GM19025 (cell line): ENCODE data around the gene SEC63.
"Not testable (repeated sequence)": the region's sequence is repeated elsewhere in the genome, so short reads cannot be mapped to it uniquely, and the experiment has no call there.

Experiments used
- ATAC-seq: cut with Tn5 transposase; IDR thresholded peaks from one replicate; pipeline ENCODE4 v1.9.1; 2021; ENCODE audit warnings: mild to moderate bottlenecking, low read depth, moderate library complexity; ENCODE audit not compliant: unreplicated experiment

SEC63 gene

DNA sequence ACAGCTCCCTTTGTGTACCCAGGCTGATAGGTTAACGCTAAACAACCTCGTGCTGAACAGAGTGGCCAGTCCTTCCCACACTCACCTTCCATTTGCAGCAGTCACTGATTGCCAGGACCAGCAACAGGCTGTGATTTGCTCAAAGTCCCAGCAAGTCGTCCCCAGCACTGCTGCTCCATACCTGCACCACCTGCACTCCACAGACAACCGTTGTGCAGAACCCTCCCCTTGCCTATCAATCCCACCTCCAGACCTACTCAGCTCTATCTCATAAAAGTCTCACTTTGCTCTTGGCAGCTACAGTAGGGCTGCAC lies 90.7 kb downstream of the SEC63 start:
- ATAC-seq = no peak

DNA sequence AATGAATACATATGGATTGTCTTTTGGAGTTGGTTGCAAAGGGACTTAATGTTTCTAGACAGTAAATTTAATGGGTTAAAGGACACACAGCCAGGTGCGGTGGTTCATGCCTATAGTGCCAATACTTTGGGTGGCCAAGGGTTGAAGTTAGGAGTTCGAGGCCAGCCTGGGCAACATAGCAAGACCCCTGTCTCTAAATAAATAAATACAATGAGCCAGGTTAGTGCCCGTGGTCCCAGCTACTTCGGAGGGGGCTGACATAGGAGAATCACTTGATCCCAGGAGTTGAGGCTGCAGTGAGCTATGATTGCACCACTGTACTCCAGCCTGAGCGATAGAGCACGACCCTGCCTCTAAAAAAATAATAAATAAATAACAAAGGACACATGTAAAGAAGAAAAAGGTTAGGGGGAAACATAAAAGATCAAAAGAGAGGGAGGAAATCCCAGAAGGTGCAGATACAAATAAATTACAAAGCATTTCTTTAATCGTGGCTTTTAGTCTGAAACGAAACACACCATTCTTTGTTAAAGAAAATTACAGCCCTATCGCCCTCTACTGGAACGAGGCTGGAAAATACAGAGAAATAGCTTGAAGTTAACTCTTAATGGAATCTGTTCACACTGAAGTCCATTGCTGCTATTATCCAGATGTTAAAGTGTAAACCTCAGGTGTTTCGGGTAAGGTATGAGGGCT lies 91.3 kb downstream of the SEC63 start:
- no peak for ATAC-seq

DNA sequence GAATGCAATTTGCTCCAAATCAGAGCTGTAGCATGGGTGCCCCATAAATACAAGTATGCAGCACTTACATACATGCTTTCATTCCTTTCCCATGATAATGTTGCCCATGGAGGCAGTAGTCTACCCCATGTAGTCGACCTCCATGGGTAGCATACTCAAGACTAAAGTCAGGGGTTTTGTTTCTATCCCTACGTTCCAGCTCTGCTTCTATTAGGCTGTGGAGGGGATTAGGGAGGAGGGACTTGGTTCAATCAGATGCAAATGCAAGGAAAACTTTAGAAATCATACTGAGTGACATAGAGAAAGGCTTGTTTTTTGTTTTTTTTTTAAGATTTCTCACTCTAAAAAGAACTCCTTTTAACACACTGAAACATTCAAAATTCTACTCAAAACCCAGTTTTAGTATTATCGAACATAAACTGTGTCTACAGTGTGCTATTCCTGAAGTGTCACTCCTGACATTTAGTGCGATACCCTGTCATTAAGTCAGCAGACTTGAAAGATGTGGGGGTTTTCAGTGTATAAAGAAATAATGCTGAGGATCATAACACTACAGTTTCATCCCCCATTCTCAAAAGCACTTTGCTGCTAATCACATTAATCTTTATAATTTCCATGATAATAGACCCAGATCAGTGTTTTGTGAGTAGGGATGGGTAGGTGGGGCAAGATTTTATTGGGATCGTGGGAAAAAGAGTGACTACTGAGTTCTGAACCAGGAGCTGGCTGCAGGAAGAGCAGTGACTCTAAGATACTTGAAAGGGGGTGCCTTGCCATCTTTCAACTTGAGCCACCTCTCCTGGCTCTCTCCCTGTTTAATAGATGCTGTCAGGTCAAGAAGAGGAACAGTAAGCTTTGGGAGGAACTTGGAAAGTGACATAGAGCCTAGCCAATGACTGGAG lies 93.5 kb downstream of the SEC63 start:
- no peak for ATAC-seq

DNA sequence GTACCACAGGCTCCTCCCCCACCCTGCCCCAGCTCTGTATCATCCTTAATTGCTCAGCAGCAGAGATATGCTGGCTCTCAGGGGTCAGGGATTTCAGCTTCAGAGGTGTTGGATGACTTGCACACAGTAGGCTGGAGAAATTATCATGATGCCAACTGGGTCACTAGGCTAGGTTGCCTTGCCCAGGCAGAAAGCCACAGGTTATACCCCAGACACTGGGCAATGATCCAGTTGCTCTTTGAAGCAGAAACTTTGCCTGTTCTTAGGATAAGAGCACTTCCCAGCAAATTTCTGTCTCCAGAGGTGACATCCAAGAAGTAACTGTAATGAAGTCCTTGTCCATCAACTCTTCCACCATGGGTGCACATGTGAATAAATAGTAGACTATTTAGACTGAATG lies 95.6 kb downstream of the SEC63 start:
- no peak for ATAC-seq

DNA sequence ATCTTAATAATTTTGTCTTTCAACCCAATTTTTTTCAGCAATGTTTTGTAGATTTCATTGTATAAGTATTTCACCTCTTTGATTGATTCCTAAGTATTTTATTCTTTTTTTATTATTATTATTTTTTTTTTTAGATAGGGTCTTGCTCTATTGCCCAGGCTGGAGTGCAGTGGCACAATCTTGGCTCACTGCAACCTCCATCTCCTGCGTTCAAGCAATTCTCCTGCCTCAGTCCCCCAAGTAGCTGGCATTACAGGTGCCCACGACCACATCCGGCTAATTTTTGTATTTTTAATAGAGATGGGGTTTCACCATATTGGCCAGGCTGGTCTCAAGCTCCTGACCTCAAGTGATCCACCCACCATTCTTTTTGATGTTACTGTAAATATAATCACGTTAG lies 97.0 kb downstream of the SEC63 start:
- ATAC-seq = not testable (repeated sequence)

DNA sequence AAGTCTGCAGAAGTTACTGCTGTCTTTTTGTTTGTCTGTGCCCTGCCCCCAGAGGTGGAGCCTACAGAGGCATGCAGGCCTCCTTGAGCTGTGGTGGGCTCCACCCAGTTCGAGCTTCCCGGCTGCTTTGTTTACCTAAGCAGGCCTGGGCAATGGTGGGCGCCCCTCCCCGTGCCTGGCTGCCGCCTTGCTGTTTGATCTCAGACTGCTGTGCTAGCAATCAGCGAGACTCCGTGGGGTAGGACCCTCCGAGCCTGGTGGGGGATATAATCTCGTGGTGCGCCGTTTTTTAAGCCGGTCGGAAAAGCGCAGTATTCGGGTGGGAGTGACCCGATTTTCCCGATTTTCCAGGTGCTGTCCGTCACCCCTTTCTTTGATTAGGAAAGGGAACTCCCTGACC lies 97.9 kb downstream of the SEC63 start:
- not testable (repeated sequence) for ATAC-seq

DNA sequence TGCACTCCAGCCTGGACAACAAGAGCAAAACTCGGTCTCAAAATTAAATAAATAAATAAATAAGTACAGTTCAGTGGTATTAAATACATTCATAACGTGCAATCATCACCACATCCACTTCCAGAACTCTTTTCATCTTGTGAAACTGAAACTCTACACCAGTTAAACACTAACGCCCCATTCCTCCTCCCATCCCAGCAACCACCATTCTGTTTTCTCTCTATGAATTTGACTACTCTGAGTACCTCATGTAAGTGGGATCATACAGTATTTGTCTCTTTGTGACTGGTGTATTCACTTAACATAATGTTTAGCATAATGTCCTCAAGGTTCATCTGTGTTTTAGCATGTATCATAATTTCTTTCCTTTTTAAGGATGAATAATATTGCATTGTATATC lies 104.8 kb downstream of the SEC63 start:
- no peak for ATAC-seq

DNA sequence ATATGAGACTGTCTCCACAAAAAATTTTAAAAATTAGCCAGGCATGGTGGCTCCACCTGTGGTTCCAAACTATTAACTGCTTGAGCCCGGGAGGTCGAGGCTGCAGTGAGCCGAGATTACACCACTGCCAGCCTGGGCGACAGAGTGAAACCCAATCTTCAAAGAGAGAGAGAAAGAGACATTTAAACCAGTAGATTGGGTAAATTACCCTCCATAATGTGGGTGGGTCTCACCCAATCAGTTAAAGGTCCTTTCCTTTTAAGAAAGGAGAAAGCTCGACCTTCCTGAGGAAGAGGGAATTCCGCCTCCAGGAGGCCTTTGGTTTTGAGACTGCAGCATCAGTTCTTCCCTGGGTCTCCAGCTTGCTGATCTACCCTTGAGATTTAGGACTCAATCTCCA lies 108.7 kb downstream of the SEC63 start:
- ATAC-seq = no peak

DNA sequence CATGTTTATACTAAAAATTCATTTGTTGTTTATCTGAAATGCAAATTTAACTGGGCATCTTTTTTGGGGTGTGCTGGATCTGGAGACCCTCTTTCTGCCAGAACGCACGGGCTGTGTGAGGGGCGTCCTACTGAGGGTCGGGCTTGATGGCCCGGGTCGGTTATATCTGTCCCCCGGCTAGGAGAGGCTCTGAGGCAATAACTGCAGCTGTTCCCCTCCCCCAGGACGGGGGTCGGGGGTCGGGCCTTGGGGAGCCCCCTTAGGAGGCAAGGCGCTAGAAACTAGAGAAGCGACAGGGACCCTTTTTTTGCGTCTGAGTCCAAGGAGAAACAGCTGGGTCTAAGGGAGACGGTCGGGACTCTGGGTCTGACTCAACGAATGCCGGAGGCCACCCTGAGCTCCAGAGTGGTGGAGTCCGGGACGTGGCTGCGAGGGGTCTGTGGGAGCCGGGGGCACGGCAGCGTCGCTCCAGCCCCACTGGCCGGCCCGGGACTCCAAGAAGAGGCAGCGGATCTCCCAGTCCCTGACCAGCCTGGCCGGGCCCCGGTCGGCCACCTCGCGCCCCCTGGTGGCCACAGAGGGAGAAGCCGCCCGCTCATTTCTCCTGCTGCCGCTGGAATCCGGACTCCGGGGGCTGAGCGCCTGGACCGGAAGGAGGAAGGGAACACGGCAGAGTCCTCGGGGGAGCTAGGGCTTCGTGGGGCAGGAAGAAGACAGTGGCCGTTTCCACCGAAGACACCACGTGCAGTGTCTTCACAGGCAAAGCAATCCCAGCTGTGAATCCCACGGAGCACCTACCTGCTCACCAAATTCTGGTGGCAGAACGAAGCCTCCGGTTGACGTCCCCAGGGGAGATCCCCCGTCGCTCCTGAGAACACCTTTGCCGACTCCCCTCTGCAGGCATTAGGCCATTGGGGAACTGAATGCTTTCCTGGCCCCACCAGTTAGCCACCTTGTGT lies 109.9 kb downstream of the SEC63 start:
- ATAC-seq = peak; percentile 61

DNA sequence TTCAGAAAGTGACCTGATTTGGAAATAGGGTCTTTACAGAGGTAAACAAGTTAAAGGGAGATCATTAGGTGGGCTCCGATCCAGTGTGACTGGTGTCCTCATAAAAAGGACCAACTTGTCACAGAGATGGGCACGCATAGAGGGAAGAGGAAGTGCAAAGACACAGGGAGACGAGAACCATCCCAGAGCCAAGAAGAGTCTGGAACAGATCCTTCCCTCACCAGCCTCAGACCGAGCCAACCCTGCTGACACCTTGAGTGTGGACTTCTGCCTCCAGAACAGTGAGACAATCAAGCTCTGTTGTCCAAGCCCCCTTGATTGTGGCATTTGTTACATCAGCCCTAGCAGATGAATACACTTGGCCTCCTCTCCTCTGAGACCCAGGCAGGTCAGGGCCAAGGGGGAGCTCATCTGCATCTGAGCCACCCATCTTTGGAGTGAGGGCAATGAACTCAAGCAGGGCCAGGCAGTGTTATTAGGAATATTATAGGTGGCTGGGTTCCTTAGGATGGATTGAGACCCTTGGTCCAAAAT lies 111.7 kb downstream of the SEC63 start:
- no peak for ATAC-seq

DNA sequence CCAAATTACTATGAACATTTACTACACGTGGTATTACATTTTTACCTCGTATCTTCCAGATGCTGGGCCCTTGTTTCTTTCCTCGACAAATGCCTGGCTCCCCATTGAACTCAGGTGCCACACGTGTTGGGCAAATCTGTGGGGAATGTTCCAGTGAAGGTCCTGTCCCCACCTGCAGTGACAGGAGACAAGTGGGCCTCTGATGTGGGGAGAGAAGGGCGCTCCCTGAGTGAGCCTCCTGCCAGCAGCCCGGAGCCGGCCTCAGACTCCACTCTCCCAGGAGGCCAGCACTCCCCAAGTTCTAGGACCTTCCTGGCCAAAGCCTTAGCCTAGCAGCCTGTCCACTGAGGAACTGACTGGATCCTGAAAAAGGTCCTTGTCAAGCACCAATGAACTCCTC lies 112.2 kb downstream of the SEC63 start:
- no peak for ATAC-seq

DNA sequence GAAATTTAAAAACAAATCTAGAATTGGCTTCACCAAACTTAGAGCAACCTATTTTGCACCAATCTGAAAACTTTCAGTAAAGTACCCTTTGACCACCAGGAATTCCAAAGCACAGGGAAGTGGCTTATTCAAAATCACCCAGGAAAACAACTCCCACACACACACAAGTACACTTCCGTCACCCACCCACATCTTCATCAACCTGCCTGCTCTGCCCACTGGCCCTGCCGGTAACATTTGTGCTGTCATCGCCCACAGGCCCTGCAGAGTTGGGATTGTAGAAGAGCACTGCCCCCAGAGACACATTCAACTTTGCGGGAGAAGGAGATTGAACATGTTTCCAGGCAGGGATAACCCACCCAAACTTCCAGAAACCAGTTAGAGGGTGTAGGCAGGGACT lies 114.6 kb downstream of the SEC63 start:
- no peak for ATAC-seq

DNA sequence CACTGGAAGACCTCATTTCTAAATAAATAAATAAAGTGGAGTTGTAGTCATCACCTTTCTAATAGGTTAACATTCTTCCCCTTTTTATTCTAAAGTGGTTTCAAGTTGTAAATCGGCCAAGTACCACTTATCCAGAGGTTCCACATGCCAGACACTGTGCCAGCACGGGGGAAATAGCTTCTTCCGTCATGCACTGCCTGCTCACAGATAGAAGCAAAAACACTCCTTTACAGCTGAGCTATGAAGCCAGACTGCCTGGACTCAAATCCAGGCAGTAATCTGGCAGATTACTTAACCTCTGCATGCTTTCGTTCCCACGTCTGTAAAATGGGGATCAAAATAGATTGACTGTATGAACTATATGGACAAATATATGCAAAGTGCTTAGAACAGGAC lies 116.7 kb downstream of the SEC63 start:
- ATAC-seq = no peak

DNA sequence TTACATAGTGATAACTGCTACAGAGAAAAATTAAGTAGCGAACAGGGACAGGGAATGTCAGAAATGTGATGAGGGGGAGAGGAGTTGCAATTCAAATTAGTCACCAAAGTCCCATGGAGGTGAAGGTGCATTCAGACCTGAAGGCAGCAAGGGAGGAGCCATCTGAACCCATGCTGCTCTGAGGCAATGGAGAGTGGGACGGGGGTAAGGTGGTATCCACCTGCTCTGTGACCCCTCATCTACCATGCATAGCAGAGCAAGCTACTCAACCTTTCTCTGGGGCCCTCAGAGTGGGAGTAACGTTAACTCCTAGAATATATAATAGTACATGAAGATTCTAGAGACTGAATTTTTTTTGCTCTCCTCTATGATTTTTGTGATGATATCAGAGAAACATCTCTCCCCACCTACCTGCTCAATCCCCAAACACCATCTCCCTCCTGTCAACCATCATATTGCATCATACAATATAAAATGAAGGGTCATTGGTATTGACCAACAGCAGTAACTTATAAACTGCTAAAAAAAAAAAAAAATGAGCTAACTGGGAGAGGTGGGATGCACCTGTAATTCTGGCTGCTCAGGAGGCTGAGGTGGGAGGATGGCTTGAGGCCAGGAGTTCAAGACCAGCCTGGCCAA lies 117.3 kb downstream of the SEC63 start:
- no peak for ATAC-seq

DNA sequence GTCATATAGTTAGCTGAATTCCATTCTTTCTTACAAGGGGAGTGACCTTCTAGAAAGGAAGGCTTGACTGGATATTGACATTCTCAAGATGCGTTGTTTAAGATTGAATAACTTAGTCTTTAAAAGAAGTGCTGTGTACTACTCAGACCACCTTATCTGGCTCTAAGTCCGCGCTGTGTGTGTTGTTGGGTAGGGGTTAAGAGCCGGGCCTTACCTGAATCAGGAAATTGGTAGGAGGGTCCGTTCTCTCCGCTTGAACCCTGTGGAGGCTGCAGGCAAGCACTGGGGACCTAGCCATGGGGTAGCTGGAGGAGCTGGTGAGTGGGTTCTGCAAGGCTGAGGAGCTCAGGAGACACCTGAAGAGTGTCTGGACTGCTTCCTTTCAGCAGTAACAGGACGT lies 124.9 kb downstream of the SEC63 start:
- no peak for ATAC-seq

DNA sequence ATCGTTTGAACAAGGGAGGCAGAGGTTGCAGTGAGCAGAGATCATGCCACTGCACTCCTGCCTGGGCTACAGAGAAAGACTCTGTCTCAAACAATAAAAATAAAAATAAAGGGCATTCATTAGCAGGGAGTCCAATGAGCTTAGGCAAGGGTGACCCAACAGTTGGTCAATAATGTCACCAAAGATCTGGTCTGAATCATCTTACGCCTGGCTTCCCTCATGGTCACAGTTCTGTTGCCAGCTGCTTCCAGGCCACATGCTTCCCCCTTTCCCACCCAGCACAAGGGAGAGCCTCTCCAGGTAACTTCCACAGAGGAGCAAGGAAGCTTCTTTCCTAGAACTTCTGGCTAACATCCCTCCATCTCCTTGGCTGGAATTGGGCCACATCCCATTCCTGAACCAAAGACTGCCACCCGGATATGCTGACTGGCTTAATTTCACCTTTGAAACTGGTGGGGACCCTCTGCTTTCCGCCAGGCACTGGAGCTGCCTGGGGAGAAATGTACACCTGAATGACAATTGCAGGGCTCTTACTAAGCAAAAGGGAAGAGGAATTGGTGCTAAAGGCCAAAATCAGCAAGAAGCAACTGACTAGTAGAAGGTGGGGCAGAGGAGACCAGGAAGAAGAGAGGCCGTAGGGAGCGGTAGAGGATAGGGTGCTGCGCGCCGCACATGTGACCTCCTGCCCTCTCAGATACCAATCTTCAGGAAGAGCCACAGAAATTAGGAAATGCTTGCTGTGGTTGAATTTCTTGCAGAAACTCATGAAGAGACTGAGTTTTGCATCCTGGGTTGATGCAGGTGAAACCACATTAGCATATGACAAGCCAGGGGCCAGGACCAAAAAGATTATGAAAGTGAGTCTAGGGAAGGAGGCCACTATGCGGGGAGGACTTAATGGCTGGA lies 125.6 kb downstream of the SEC63 start:
- ATAC-seq = no peak

DNA sequence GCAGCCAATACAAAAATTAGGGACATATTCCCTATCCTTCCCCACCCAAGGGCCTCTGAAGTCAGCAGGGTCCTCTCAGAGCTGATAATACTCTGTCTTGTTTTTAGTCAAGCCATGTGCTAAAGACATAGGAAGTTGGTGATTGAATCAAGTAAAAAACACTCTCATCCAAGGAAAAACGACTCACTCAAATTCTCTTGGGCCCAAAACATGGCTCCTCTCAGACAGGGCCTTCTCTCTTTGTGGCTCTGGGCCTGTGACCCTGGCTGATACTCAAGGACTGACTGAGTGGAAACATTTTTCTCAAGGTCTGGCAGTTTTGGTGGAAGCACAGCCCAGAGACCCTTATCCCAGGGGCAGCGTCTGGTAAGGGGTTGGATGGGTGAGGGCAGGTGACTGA lies 127.9 kb downstream of the SEC63 start:
- no peak for ATAC-seq

DNA sequence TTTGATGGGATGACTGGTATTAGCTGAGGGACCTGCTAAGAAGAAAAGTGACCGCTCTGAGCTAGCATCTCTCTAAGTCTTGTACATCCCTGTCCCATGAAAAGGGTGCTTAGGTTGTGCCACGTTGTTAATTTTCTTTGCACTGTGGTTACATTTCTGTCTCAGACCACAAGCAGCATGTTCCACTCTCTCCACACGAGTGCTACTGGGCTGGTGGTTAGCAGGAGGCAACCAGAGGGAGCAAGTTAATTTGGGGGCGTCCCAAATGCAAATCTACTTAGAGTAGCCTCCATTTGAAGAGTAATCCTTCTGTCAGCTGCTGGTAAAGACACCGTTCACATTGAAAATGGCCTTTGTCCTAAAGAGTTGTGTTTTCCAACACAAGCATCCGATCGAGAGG lies 130.5 kb downstream of the SEC63 start:
- no peak for ATAC-seq

DNA sequence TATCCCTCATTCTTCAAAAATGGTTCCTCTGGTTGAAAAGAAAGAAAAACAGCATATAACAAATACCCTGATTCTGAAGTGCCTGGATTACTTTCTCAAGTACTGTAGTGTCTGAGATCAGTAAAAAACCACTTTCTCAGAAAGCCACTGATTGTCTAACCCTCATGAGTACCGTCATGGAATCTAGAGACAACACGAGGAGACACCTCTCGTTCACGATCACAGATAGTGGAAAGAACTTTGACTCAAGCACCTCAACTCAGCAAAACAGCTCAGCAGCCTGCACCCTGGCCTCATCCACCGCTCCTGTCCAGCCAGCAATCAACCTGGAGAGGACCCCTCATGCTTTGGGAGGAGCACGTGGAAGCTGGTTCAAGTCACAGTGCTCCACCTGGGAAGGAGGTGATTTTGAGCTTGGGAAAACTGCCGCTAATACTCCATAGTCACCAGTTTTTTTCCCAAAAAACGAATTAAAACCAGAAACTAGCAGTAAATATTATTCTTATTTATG lies 134.9 kb downstream of the SEC63 start:
- no peak for ATAC-seq
